Keratinocyte (primary cell): ENCODE measurements around the gene SFMBT2. TPM values are rescaled to one million over a fixed set of nuclear protein-coding genes. Genes with fewer than 3 reads are reported as not detected.

Source experiments
- DNase-seq: peaks from one replicate; pipeline ENCODE4 v3.0.0-alpha.2; 2011; ENCODE audit warnings: low read depth, missing footprints, low spot score
- FAIRE-seq: peaks from 2 replicates; lab custom pipeline; 2011; peaks lifted over from hg19 to GRCh38; lab: Jason Lieb, UNC
- H2AFZ ChIP-seq: 2 replicates; pipeline ENCODE4 v1.6.0; 2012; ENCODE audit warnings: low read length, control low read depth, inconsistent platforms; ENCODE audit not compliant: control insufficient read depth
- H3K27ac ChIP-seq: 2 replicates; pipeline ENCODE4 v1.5.1; 2011; ENCODE audit warnings: low read length; ENCODE audit not compliant: control insufficient read depth, insufficient read depth
- H3K27me3 ChIP-seq: 3 replicates; pipeline ENCODE4 v1.6.0; 2011; ENCODE audit warnings: low read length; ENCODE audit not compliant: control insufficient read depth, insufficient read depth; ENCODE audit errors: extremely low read depth
- H3K36me3 ChIP-seq, 2 experiments: 2 replicates in 1 of 2; 3 replicates in 1 of 2; pipeline ENCODE4 v1.5.1; 2011; ENCODE audit warnings: low read length in 2 of 2, mild to moderate bottlenecking in 1 of 2; ENCODE audit not compliant: control insufficient read depth in 2 of 2, insufficient read depth in 2 of 2; ENCODE audit errors: extremely low read depth in 1 of 2
- H3K4me1 ChIP-seq: 3 replicates; pipeline ENCODE4 v1.5.1; 2011; ENCODE audit warnings: low read length; ENCODE audit not compliant: control insufficient read depth, insufficient read depth; ENCODE audit errors: extremely low read depth
- H3K4me2 ChIP-seq: 3 replicates; pipeline ENCODE4 v1.6.0; 2011; ENCODE audit warnings: low read depth, low read length; ENCODE audit not compliant: control insufficient read depth, insufficient read depth; ENCODE audit errors: extremely low read depth
- H3K4me3 ChIP-seq, 3 experiments: fragments of 200-600 bp in 1 of 3; sonication (generic) in 1 of 3; 2 replicates in 2 of 3; 3 replicates in 1 of 3; pipeline ENCODE4 v1.5.1; 2011 to 2016; ENCODE audit warnings: low read length in 3 of 3, mild to moderate bottlenecking in 3 of 3, control low read depth in 2 of 3, inconsistent platforms in 1 of 3, low read depth in 1 of 3, mixed read lengths in 1 of 3, mixed run types in 1 of 3, moderate library complexity in 1 of 3; ENCODE audit not compliant: control insufficient read depth in 2 of 3, insufficient read depth in 2 of 3; ENCODE audit errors: extremely low read depth in 1 of 3
- H3K79me2 ChIP-seq: 2 replicates; pipeline ENCODE4 v1.6.0; 2012; ENCODE audit warnings: low read length; ENCODE audit not compliant: control insufficient read depth, insufficient read depth
- H3K9ac ChIP-seq: 3 replicates; pipeline ENCODE4 v1.6.0; 2011; ENCODE audit warnings: low read length; ENCODE audit not compliant: control insufficient read depth, insufficient read depth; ENCODE audit errors: extremely low read depth
- H3K9me1 ChIP-seq: 3 replicates; pipeline ENCODE4 v1.6.0; 2011; ENCODE audit warnings: low read length; ENCODE audit not compliant: control insufficient read depth, insufficient read depth; ENCODE audit errors: extremely low read depth
- H3K9me3 ChIP-seq: 2 replicates; pipeline ENCODE4 v1.5.1; 2012; ENCODE audit warnings: low read depth, low read length; ENCODE audit not compliant: control insufficient read depth
- H4K20me1 ChIP-seq: 3 replicates; pipeline ENCODE4 v1.6.0; 2011; ENCODE audit warnings: low read length; ENCODE audit not compliant: control insufficient read depth, insufficient read depth; ENCODE audit errors: extremely low read depth
- CTCF ChIP-seq, 3 experiments: IDR thresholded peaks in 1 of 3; conservative IDR thresholded peaks in 1 of 3; optimal IDR thresholded peaks in 1 of 3; 2 replicates in 2 of 3; 3 replicates in 1 of 3; pipeline versions ENCODE3 to v1.5.1; 2011; ENCODE audit warnings: low read length in 3 of 3, mild to moderate bottlenecking in 3 of 3, moderate library complexity in 2 of 3, control low read depth in 1 of 3, inconsistent platforms in 1 of 3; ENCODE audit not compliant: insufficient read depth in 2 of 3; ENCODE audit errors: extremely low read depth in 1 of 3
- EZH2 ChIP-seq: IDR thresholded peaks from one replicate; pipeline ENCODE4 v1.6.1; 2012; ENCODE audit warnings: inconsistent platforms, mild to moderate bottlenecking, low read length, moderate library complexity
- dilution Hi-C: fragments of 300-500 bp; cut with MboI; formaldehyde crosslinking; loops from one replicate; pipeline ENCODE4 v1.7.0; 2020; ENCODE audit warnings: low sequenced_read_pairs; ENCODE audit not compliant: extremely low pct_ligation_motif_present
- polyA plus RNA-seq, 5 experiments: library from polyadenylated mRNA; depleted of rRNA in 3 of 5; stranded (reverse) in 3 of 5; stranded (forward) in 1 of 5; unstranded in 1 of 5; fragments of >200 nt; gene quantifications; 1 replicate in 1 of 5; 2 replicates in 3 of 5; 3 replicates in 1 of 5; pipeline versions ENCODE4 v1.2.1 to v1.2.3, GENCODE V29; 2011 to 2012; ENCODE audit warnings: missing spikeins in 2 of 5, low read depth in 1 of 5, low replicate concordance in 1 of 5

The SFMBT2 gene
- polyA plus RNA-seq, 1 donor (not counting 4 experiments of a cell fraction or from before 2014, with no cell fraction given) = 0.71 TPM

DNA sequence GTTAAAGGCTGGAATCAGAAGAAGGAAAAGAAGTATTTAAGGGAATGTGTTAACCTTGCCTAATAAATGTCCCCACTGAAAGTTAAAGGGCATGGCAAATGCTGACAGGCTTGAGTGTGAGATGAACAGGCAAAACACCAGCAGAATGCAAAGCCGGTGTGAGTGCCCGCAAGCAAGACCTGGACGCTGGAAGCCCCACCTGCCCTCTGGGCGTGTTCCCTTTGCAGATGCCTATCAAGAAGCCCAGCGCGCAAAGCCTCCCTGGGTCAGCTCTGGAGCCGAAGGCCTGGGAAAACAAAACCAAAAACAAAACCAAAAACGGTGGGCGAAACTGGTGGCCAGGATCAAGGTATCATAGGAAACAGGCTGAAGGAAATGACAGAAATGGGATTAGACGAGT lies 200.3 kb downstream of the SFMBT2 start:
- H3K36me3 ChIP-seq = no peaks in the 10 kb centered on the region
- FAIRE-seq (no peak), DNase-seq (no peak)
- no peak overlapping the region for H3K27ac ChIP-seq
- H3K4me3 ChIP-seq = no peak overlapping the region
- no peak overlapping the region for H3K4me2 ChIP-seq
- H3K9me3 ChIP-seq = no peaks in the 10 kb centered on the region
- no peaks in the 10 kb centered on the region for H3K27me3 ChIP-seq
- H3K9ac ChIP-seq = no peak overlapping the region
- H3K4me1 ChIP-seq = no peaks in the 10 kb centered on the region
- dilution Hi-C loops = no loop called here
- H4K20me1 ChIP-seq = no peaks in the 10 kb centered on the region
- H3K79me2 ChIP-seq = no peaks in the 10 kb centered on the region
- H2AFZ ChIP-seq = no peak overlapping the region
- TF ChIP-seq CTCF (optimal IDR thresholded peaks at IDR 0.05 in 1 of 3, IDR thresholded peaks at IDR 0.05 in 1 of 3, conservative IDR thresholded peaks at IDR 0.05 in 1 of 3; ENCODE audit: extremely low read depth in 1 of 3, insufficient read depth in 2 of 3, low read length in 3 of 3) (no peak), EZH2 (no peak)
- no peaks in the 10 kb centered on the region for H3K9me1 ChIP-seq

DNA sequence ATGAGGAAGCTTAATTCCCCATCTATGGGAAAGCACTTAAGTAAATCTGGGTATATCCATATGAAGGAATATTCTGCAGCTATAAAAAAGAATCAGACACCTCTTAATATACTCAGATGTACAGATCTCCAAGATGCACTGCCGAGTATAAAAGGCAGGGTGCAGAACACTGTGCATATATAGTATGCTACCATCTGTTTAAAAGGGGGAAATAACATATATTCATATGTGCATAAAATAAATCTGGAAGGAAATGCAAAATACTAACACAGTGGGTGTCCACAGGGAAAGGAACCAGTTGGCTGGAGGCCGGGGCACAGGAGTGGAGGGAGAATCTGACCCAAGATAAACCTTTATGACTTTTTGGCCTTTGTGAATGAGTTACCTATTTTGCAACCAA lies 201.4 kb downstream of the SFMBT2 start:
- Histone ChIP-seq H3K79me2 (no peaks in the 10 kb centered on the region), H3K27ac (no peak overlapping the region), H3K4me2 (no peak overlapping the region), H3K4me3 (no peak overlapping the region), H3K9me1 (no peaks in the 10 kb centered on the region), H3K4me1 (no peaks in the 10 kb centered on the region), H3K9ac (no peak overlapping the region), H4K20me1 (no peaks in the 10 kb centered on the region), H3K27me3 (no peaks in the 10 kb centered on the region), H3K36me3 (no peaks in the 10 kb centered on the region), H3K9me3 (no peaks in the 10 kb centered on the region), H2AFZ (no peak overlapping the region)
- no peak for TF ChIP-seq EZH2
- no peak for TF ChIP-seq CTCF (optimal IDR thresholded peaks at IDR 0.05 in 1 of 3, IDR thresholded peaks at IDR 0.05 in 1 of 3, conservative IDR thresholded peaks at IDR 0.05 in 1 of 3; ENCODE audit: extremely low read depth in 1 of 3, insufficient read depth in 2 of 3, low read length in 3 of 3)
- DNase-seq = no peak
- dilution Hi-C loops = no loop called here
- no peak for FAIRE-seq
